OCI-LY3 (cell line): ENCODE results near the gene TDRD9.
A peak's percentile ranks its signal among the peaks of the same experiment; 100 is the strongest.

Experiments
- H2AFZ ChIP-seq: fragments of 200-600, 300-600 bp; shearing (Covaris generic); 2 replicates; pipeline ENCODE4 v1.6.0; 2014; ENCODE audit warnings: antibody characterized with exemption, low read depth, low read length
- H3K27ac ChIP-seq: fragments of 200-600, 300-600 bp; sonication (generic); 2 replicates; pipeline ENCODE4 v1.5.1; 2014; ENCODE audit warnings: mild to moderate bottlenecking, low read length, moderate library complexity, mixed read lengths
- H3K27me3 ChIP-seq: fragments of 200-600, 300-600 bp; sonication (generic); 2 replicates; pipeline ENCODE4 v1.6.1; 2014; ENCODE audit warnings: low read depth, low read length, mixed read lengths
- H3K36me3 ChIP-seq: fragments of 200-600, 300-600 bp; sonication (generic); replicated peaks from 2 replicates; pipeline ENCODE3; 2014; ENCODE audit warnings: low read depth, low read length, mixed read lengths
- H3K4me1 ChIP-seq: fragments of 300-600, 200-600 bp; sonication (generic); 2 replicates; pipeline ENCODE4 v1.6.1; 2014; ENCODE audit warnings: low read length, mixed read lengths
- H3K4me2 ChIP-seq: fragments of 200-600, 300-600 bp; sonication (generic); 2 replicates; pipeline ENCODE4 v1.6.1; 2014; ENCODE audit warnings: low read length, mixed read lengths
- H3K4me3 ChIP-seq: fragments of 300-600, 200-600 bp; sonication (generic); 2 replicates; pipeline ENCODE4 v1.5.1; 2014; ENCODE audit warnings: antibody characterized with exemption, mild to moderate bottlenecking, low read length, moderate library complexity
- H3K79me2 ChIP-seq: fragments of 300-600, 200-600 bp; shearing (Covaris generic); 2 replicates; pipeline ENCODE4 v1.6.1; 2014; ENCODE audit warnings: mild to moderate bottlenecking, low read length, mixed read lengths
- H3K9ac ChIP-seq: fragments of 300-600, 200-600 bp; shearing (Covaris generic); 2 replicates; pipeline ENCODE4 v1.6.0; 2014; ENCODE audit warnings: mild to moderate bottlenecking, low read length, moderate library complexity
- H3K9me3 ChIP-seq: fragments of 200-600, 300-600 bp; shearing (Covaris generic); 2 replicates; pipeline ENCODE4 v1.6.1; 2014; ENCODE audit warnings: low read length, mixed read lengths; ENCODE audit not compliant: insufficient read depth
- H4K20me1 ChIP-seq: fragments of 200-600, 300-600 bp; sonication (generic); 2 replicates; pipeline ENCODE4 v1.6.1; 2016; ENCODE audit warnings: low read length, mixed read lengths; ENCODE audit not compliant: insufficient read depth
- CTCF ChIP-seq: fragments of 200-600, 300-600 bp; sonication (generic); IDR thresholded peaks from 2 replicates; pipeline ENCODE4 v1.5.1; 2014; ENCODE audit warnings: antibody characterized with exemption, low read length, low read depth
- EZH2phosphoT487 ChIP-seq: fragments of 200-600 bp; shearing (Covaris generic); IDR thresholded peaks from 2 replicates; pipeline ENCODE4 v1.6.1; 2018; ENCODE audit warnings: antibody characterized with exemption, mixed run types, low read depth

Gene TDRD9

GRCh38 chr14:104096751-104097700 lies 168.8 kb downstream of the TDRD9 start:
- Histone ChIP-seq H3K4me3 (no peak overlapping the region), H3K9ac (no peak overlapping the region), H4K20me1 (no peaks in the 10 kb centered on the region)

GRCh38 chr14:104098272-104099095 lies 170.2 kb downstream of the TDRD9 start:
- H3K4me3 ChIP-seq, result no peak overlapping the region
- H3K4me2 ChIP-seq, result no peak overlapping the region
- no peak for TF ChIP-seq EZH2phosphoT487
- no peaks in the 10 kb centered on the region for H3K36me3 ChIP-seq
- H3K27me3 ChIP-seq, result no peaks in the 10 kb centered on the region
- no peak overlapping the region for H3K9ac ChIP-seq
- no peaks in the 10 kb centered on the region for H3K9me3 ChIP-seq
- no peak overlapping the region for H2AFZ ChIP-seq
- no peak overlapping the region for H3K27ac ChIP-seq
- peaks cover 6% of the 10 kb centered on the region; the same call in 1 of the 2 replicates for H3K4me1 ChIP-seq
- H3K79me2 ChIP-seq, result no peaks in the 10 kb centered on the region
- H4K20me1 ChIP-seq, result no peaks in the 10 kb centered on the region

More at GRCh38 chr14:104096751-104097700, 168.8 kb downstream of the TDRD9 start:
- Histone ChIP-seq H3K4me1 (peaks cover 6% of the 10 kb centered on the region; the same call in 1 of the 2 replicates), H3K79me2 (no peaks in the 10 kb centered on the region), H3K27me3 (no peaks in the 10 kb centered on the region), H3K4me2 (no peak overlapping the region), H3K9me3 (no peaks in the 10 kb centered on the region), H3K27ac (no peak overlapping the region), H2AFZ (no peak overlapping the region), H3K36me3 (no peaks in the 10 kb centered on the region)
- TF ChIP-seq EZH2phosphoT487 (no peak), CTCF (0 out of 2 replicates have a peak, but pooled peaks have one; percentile 6)

- no peak overlapping the region for H3K27ac ChIP-seq
- no peaks in the 10 kb centered on the region for H3K36me3 ChIP-seq
- no peak overlapping the region for H2AFZ ChIP-seq
- no peak overlapping the region for H3K4me3 ChIP-seq
- TF ChIP-seq EZH2phosphoT487 (no peak), CTCF (no peak)
- no peak overlapping the region for H3K9ac ChIP-seq
- no peaks in the 10 kb centered on the region for H3K79me2 ChIP-seq
- H4K20me1 ChIP-seq, result no peaks in the 10 kb centered on the region
- peaks cover 2% of the 10 kb centered on the region; the same call in 1 of the 2 replicates for H3K4me1 ChIP-seq
- H3K9me3 ChIP-seq, result no peaks in the 10 kb centered on the region
- no peak overlapping the region for H3K4me2 ChIP-seq
- H3K27me3 ChIP-seq, result no peaks in the 10 kb centered on the region
Observed at GRCh38 chr14:104099096-104100041, 171.1 kb downstream of the TDRD9 start.
